ENCODE data around the gene PCDH19. TPM values are rescaled to one million over a fixed set of nuclear protein-coding genes. Genes with fewer than 3 reads are reported as not detected.

The PCDH19 gene
- polyA plus RNA-seq, 1 donor from 2014 or later, result 8.2 TPM

DNA sequence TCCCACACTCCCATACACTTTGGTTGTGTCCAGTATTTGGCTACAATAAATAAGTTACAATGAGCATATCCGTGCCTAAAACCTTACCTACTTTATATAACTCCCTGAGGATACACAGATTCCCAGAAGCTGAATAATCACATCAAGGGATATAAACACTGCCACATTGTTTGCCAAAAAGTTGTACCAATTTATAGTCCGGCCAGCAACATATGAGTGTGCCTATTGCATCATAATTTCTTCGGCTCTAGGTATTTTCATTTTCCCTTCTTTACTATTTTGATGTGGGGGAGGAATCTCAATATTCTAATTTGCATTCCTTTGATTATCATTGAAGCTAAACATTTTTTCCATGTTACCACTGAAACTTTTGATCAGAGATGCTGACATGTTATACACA, 146.4 kb downstream of the PCDH19 start:
- no peak overlapping the region for H3K4me3 ChIP-seq (ENCODE audit: low read length)
- H3K36me3 ChIP-seq (ENCODE audit: insufficient read depth, low read length), result no peaks in the 10 kb centered on the region
- no peaks in the 10 kb centered on the region for H3K79me2 ChIP-seq (replicated peaks; ENCODE audit: insufficient read depth, low read length)
- no peak overlapping the region for H3K27ac ChIP-seq (ENCODE audit: low read length)
- H2AFZ ChIP-seq (ENCODE audit: low read depth, low read length), result no peak overlapping the region
- H3K9ac ChIP-seq (ENCODE audit: low read length), result no peak overlapping the region
- TF ChIP-seq EZH2 (IDR thresholded peaks at IDR 0.05; ENCODE audit: borderline replicate concordance, insufficient read depth, low read length, poor library complexity, severe bottlenecking) (no peak), SMC3 (conservative IDR thresholded peaks at IDR 0.05; ENCODE audit: poor library complexity) (no peak), POLR2AphosphoS5 (IDR thresholded peaks at IDR 0.05) (no peak), CTCF (IDR thresholded peaks at IDR 0.05; ENCODE audit: poor library complexity, severe bottlenecking) (no peak), RAD21 (conservative IDR thresholded peaks at IDR 0.05) (no peak), EP300 (conservative IDR thresholded peaks at IDR 0.05; ENCODE audit: poor library complexity, severe bottlenecking) (no peak), TAF1 (IDR thresholded peaks at IDR 0.05; ENCODE audit: low read depth) (no peak), MXI1 (conservative IDR thresholded peaks at IDR 0.05; ENCODE audit: poor library complexity, severe bottlenecking) (no peak)
- TF ChIP-seq, protein P1, sequence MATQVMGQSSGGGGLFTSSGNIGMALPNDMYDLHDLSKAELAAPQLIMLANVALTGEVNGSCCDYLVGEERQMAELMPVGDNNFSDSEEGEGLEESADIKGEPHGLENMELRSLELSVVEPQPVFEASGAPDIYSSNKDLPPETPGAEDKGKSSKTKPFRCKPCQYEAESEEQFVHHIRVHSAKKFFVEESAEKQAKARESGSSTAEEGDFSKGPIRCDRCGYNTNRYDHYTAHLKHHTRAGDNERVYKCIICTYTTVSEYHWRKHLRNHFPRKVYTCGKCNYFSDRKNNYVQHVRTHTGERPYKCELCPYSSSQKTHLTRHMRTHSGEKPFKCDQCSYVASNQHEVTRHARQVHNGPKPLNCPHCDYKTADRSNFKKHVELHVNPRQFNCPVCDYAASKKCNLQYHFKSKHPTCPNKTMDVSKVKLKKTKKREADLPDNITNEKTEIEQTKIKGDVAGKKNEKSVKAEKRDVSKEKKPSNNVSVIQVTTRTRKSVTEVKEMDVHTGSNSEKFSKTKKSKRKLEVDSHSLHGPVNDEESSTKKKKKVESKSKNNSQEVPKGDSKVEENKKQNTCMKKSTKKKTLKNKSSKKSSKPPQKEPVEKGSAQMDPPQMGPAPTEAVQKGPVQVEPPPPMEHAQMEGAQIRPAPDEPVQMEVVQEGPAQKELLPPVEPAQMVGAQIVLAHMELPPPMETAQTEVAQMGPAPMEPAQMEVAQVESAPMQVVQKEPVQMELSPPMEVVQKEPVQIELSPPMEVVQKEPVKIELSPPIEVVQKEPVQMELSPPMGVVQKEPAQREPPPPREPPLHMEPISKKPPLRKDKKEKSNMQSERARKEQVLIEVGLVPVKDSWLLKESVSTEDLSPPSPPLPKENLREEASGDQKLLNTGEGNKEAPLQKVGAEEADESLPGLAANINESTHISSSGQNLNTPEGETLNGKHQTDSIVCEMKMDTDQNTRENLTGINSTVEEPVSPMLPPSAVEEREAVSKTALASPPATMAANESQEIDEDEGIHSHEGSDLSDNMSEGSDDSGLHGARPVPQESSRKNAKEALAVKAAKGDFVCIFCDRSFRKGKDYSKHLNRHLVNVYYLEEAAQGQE (IDR thresholded peaks at IDR 0.05; ENCODE audit: borderline replicate concordance), result no peak
- no peaks in the 10 kb centered on the region for H3K9me3 ChIP-seq (ENCODE audit: low read length)
- H3K27me3 ChIP-seq (ENCODE audit: insufficient read depth, low read depth, low read length), result no peaks in the 10 kb centered on the region
- H3F3A ChIP-seq (ENCODE audit: insufficient read depth, low read length, poor library complexity, severe bottlenecking), result no peaks in the 10 kb centered on the region
- no peaks in the 10 kb centered on the region for H4K20me1 ChIP-seq (ENCODE audit: insufficient read depth)
- H3K9me2 ChIP-seq (ENCODE audit: insufficient read depth, low read length), result no peaks in the 10 kb centered on the region
- H3K4me2 ChIP-seq (ENCODE audit: low read length), result no peak overlapping the region

- no peak overlapping the region for H3K4me2 ChIP-seq (ENCODE audit: low read length)
- H3K79me2 ChIP-seq (replicated peaks; ENCODE audit: insufficient read depth, low read length), result no peaks in the 10 kb centered on the region
- H2AFZ ChIP-seq (ENCODE audit: low read depth, low read length), result no peak overlapping the region
- no peaks in the 10 kb centered on the region for H3K36me3 ChIP-seq (ENCODE audit: insufficient read depth, low read length)
- no peaks in the 10 kb centered on the region for H3K9me3 ChIP-seq (ENCODE audit: low read length)
- H4K20me1 ChIP-seq (ENCODE audit: insufficient read depth), result no peaks in the 10 kb centered on the region
- H3K27me3 ChIP-seq (ENCODE audit: insufficient read depth, low read depth, low read length), result no peaks in the 10 kb centered on the region
- no peak overlapping the region for H3K27ac ChIP-seq (ENCODE audit: low read length)
- no peak overlapping the region for H3K9ac ChIP-seq (ENCODE audit: low read length)
- H3K9me2 ChIP-seq (ENCODE audit: insufficient read depth, low read length), result no peaks in the 10 kb centered on the region
- TF ChIP-seq EZH2 (IDR thresholded peaks at IDR 0.05; ENCODE audit: borderline replicate concordance, insufficient read depth, low read length, poor library complexity, severe bottlenecking) (no peak), RAD21 (conservative IDR thresholded peaks at IDR 0.05) (no peak), MXI1 (conservative IDR thresholded peaks at IDR 0.05; ENCODE audit: poor library complexity, severe bottlenecking) (no peak), CTCF (IDR thresholded peaks at IDR 0.05; ENCODE audit: poor library complexity, severe bottlenecking) (no peak)
- TF ChIP-seq, protein P1 (IDR thresholded peaks at IDR 0.05; ENCODE audit: borderline replicate concordance), result no peak
- H3K4me3 ChIP-seq (ENCODE audit: low read length), result no peak overlapping the region
- no peaks in the 10 kb centered on the region for H3F3A ChIP-seq (ENCODE audit: insufficient read depth, low read length, poor library complexity, severe bottlenecking)
These were observed 161.1 kb downstream of the PCDH19 start for GRCh38 chrX:100248885-100249493.

All from neural cell (in vitro differentiated cells).